ENCODE data around the gene IL11RA. TPM values are rescaled to one million over a fixed set of nuclear protein-coding genes. Genes with fewer than 3 reads are reported as not detected.

IL11RA gene
- total and polyA plus RNA-seq, 2 donors from 2014 or later = 15.2 to 17.7 TPM

DNA sequence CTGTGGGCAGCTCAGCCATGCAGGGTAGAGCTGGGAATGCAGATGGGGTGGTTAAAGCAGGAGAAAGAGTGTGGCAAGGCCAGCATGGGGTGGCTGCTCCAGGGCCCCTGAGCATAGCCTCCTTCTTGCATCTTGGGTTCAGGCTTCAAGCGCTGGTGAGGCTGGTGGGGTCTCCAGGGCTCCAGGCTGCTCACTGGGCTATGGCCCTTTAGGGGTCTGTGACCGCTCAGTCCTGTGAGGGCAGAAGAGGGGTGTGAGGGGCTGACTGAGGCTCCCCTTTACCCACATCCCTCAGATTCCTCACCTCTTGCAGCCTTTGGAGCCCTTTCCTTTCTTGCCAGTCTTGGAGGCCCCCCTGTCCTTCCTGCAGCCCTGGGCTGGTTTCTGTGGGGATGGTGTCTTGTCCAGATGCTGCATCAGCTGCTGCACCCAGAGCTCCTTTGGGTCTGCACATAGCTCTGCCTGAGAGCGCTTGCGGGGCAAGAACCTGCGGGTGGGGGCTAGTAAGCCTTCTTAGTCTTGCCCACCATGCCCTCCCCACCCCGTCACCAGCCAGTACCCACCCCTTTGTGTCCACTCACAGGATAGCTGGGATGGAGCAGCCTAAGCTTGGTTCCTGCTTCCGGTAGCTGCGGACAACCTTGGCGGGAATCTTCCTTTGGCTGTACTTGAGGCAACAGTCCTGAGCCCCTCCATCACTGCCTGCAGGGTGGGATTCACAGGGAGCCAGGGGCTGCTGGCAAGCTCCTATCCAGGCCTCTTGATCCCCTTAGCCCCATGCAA is 57.4 kb downstream of the IL11RA start:
- Histone ChIP-seq H3K27ac (ENCODE audit: low read depth in 2 of 2, low read length in 2 of 2) (no peak overlapping the region), H3K9me3 (ENCODE audit: control insufficient read depth in 2 of 3, insufficient read depth in 1 of 3, low read length in 3 of 3) (no peaks in the 10 kb centered on the region), H3K27me3 (ENCODE audit: control insufficient read depth, insufficient read depth, low read length) (no peaks in the 10 kb centered on the region)

DNA sequence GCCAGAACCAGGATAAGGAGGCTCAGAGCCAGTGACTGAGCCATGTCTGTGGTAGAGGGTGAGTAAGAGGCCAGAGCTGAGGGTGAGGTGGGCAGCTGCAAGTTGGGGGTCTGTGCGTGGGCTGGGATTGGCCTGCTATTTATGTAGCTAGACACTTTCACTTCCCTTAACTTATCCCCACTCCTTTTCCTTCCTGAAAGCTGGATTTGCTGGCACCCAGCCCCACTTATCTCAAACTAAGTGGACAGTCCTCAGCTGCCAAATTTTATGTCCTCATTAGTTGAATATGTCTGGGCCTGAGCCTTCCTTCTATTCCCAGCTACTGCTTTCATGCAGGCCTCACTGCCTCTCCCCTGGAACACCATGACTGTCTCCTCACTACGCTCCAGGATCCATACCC is 58.0 kb downstream of the IL11RA start, which contains the start of gene CCL21:
TSS of gene CCL21 (minus strand) at position 114 of the 400 bp plus-strand sequence. CDS start at position 44, 70 bp downstream.
- Histone ChIP-seq H3K9me3 (ENCODE audit: control insufficient read depth in 2 of 3, insufficient read depth in 1 of 3, low read length in 3 of 3) (no peaks in the 10 kb centered on the region), H3K36me3 (ENCODE audit: control insufficient read depth in 2 of 3, insufficient read depth in 3 of 3, low read length in 3 of 3) (no peaks in the 10 kb centered on the region), H3K27me3 (ENCODE audit: control insufficient read depth, insufficient read depth, low read length) (no peaks in the 10 kb centered on the region), H3K4me3 (ENCODE audit: low read length in 3 of 3) (no peak within 1 kb of the TSS), H3K27ac (ENCODE audit: low read depth in 2 of 2, low read length in 2 of 2) (no peak within 1 kb of the TSS), H3K4me1 (ENCODE audit: control insufficient read depth in 2 of 3, insufficient read depth in 2 of 3, low read depth in 1 of 3, low read length in 3 of 3) (peaks cover 0 to 4% (median 2%) of the 10 kb centered on the region in 3 donors), H3K9ac (ENCODE audit: low read length in 3 of 3) (no peak within 1 kb of the TSS)
- intact Hi-C loops (cut with DNase I) = no loop called here
- TF ChIP-seq, protein P1, sequence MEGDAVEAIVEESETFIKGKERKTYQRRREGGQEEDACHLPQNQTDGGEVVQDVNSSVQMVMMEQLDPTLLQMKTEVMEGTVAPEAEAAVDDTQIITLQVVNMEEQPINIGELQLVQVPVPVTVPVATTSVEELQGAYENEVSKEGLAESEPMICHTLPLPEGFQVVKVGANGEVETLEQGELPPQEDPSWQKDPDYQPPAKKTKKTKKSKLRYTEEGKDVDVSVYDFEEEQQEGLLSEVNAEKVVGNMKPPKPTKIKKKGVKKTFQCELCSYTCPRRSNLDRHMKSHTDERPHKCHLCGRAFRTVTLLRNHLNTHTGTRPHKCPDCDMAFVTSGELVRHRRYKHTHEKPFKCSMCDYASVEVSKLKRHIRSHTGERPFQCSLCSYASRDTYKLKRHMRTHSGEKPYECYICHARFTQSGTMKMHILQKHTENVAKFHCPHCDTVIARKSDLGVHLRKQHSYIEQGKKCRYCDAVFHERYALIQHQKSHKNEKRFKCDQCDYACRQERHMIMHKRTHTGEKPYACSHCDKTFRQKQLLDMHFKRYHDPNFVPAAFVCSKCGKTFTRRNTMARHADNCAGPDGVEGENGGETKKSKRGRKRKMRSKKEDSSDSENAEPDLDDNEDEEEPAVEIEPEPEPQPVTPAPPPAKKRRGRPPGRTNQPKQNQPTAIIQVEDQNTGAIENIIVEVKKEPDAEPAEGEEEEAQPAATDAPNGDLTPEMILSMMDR (IDR thresholded peaks at IDR 0.05; ENCODE audit: borderline replicate concordance, extremely low read depth, insufficient read depth) = no peak
- DNase-seq = peak in 3 of 5 donors; percentile 29 to 71 (median 70)
- FAIRE-seq = no peak

More for the DNA sequence above, 57.4 kb downstream of the IL11RA start:
- FAIRE-seq (no peak), DNase-seq (peak in 1 of 5 donors; percentile 65)
- Histone ChIP-seq H3K4me3 (ENCODE audit: low read length in 3 of 3) (no peak overlapping the region), H3K36me3 (ENCODE audit: control insufficient read depth in 2 of 3, insufficient read depth in 3 of 3, low read length in 3 of 3) (no peaks in the 10 kb centered on the region), H3K4me1 (ENCODE audit: control insufficient read depth in 2 of 3, insufficient read depth in 2 of 3, low read depth in 1 of 3, low read length in 3 of 3) (peaks cover 0 to 4% (median 2%) of the 10 kb centered on the region in 3 donors), H3K9ac (ENCODE audit: low read length in 3 of 3) (no peak overlapping the region)
- TF ChIP-seq, protein P1 (IDR thresholded peaks at IDR 0.05; ENCODE audit: borderline replicate concordance, extremely low read depth, insufficient read depth) = no peak
- intact Hi-C loops (cut with DNase I) = no loop called here

Other genes with a start within 250 kb of the IL11RA start
- gene FAM219A, start 193.6 kb upstream of the IL11RA start, total RNA-seq = 21.1 TPM
- gene FAM219A, start 193.6 kb upstream of the IL11RA start, polyA plus RNA-seq (ENCODE audit: insufficient read depth, low read depth, low replicate concordance) = 8.7 TPM
- 3.0 TPM for gene DNAI1, start 193.4 kb upstream of the IL11RA start, total RNA-seq
- 2.4 TPM for gene DNAI1, start 193.4 kb upstream of the IL11RA start, polyA plus RNA-seq (ENCODE audit: insufficient read depth, low read depth, low replicate concordance)
- gene ENHO, start 129.2 kb upstream of the IL11RA start, total RNA-seq = 0.22 TPM
- gene ENHO, start 129.2 kb upstream of the IL11RA start, polyA plus RNA-seq (ENCODE audit: insufficient read depth, low read depth, low replicate concordance) = 2.7 TPM
- gene CNTFR, start 62.5 kb upstream of the IL11RA start, total RNA-seq = 3.7 TPM
- 1.7 TPM for gene CNTFR, start 62.5 kb upstream of the IL11RA start, polyA plus RNA-seq (ENCODE audit: insufficient read depth, low read depth, low replicate concordance)
- gene RPP25L, start 40.1 kb upstream of the IL11RA start, total RNA-seq = 21.9 TPM
- gene RPP25L, start 40.1 kb upstream of the IL11RA start, polyA plus RNA-seq (ENCODE audit: insufficient read depth, low read depth, low replicate concordance) = 73.8 TPM
- gene DCTN3, start 31.7 kb upstream of the IL11RA start, total RNA-seq = 92.0 TPM
- gene DCTN3, start 31.7 kb upstream of the IL11RA start, polyA plus RNA-seq (ENCODE audit: insufficient read depth, low read depth, low replicate concordance) = 175 TPM
- not detected for gene ARID3C, start 23.1 kb upstream of the IL11RA start, total RNA-seq
- gene ARID3C, start 23.1 kb upstream of the IL11RA start, polyA plus RNA-seq (ENCODE audit: insufficient read depth, low read depth, low replicate concordance) = not detected
- gene SIGMAR1, start 14.4 kb upstream of the IL11RA start, total RNA-seq = 40.6 TPM
- 43.3 TPM for gene SIGMAR1, start 14.4 kb upstream of the IL11RA start, polyA plus RNA-seq (ENCODE audit: insufficient read depth, low read depth, low replicate concordance)
- gene GALT, start 5.5 kb upstream of the IL11RA start, total RNA-seq = 49.2 TPM
- 83.7 TPM for gene GALT, start 5.5 kb upstream of the IL11RA start, polyA plus RNA-seq (ENCODE audit: insufficient read depth, low read depth, low replicate concordance)
- gene CCL27, start 10.5 kb downstream of the IL11RA start, total RNA-seq = not detected
- not detected for gene CCL27, start 10.5 kb downstream of the IL11RA start, polyA plus RNA-seq (ENCODE audit: insufficient read depth, low read depth, low replicate concordance)
- 60.8 TPM for gene CCL19, start 39.1 kb downstream of the IL11RA start, total RNA-seq
- 11.4 TPM for gene CCL19, start 39.1 kb downstream of the IL11RA start, polyA plus RNA-seq (ENCODE audit: insufficient read depth, low read depth, low replicate concordance)
- gene CCL21, start 58.0 kb downstream of the IL11RA start, total RNA-seq = 92.8 TPM
- gene CCL21, start 58.0 kb downstream of the IL11RA start, polyA plus RNA-seq (ENCODE audit: insufficient read depth, low read depth, low replicate concordance) = 42.8 TPM